A549 (cell line): ENCODE measurements around the gene CCDC116. TPM values are rescaled to one million over a fixed set of nuclear protein-coding genes. Genes with fewer than 3 reads are reported as not detected.
A peak's percentile ranks its signal among the peaks of the same experiment; 100 is the strongest.

Source experiments
- ATAC-seq, 2 experiments: fragments of 200-7000 bp in 1 of 2; fragments of >200 bp in 1 of 2; cut with Nextera tagmentation in 1 of 2; cut with Tn5 transposase in 1 of 2; 3 replicates each; pipeline versions ENCODE4 v1.8.0 to v1.9.1; 2018 to 2020; ENCODE audit warnings: mild to moderate bottlenecking in 1 of 2, moderate library complexity in 1 of 2
- CTCF ChIA-PET: fragments of 300-600 bp; sonication (Branson Sonifier 250); formaldehyde crosslinking; extraction: SDS; loops from one replicate; lab custom pipeline; 2021; ENCODE audit warnings: antibody characterized with exemption, inconsistent platforms; lab: Yijun Ruan, JAX
- POLR2A ChIA-PET: fragments of 350-600 bp; formaldehyde crosslinking; extraction: SDS; loops from one replicate; lab custom pipeline; 2021; ENCODE audit warnings: antibody characterized with exemption, inconsistent platforms; lab: Yijun Ruan, JAX
- DNase-seq, 2 experiments: peaks; one replicate each; pipeline versions ENCODE4 v3.0.0 to v3.0.0-alpha.2; 2011 to 2016; ENCODE audit warnings: low read depth in 1 of 2, low spot score in 1 of 2
- FAIRE-seq: peaks from 2 replicates; lab custom pipeline; 2011; peaks lifted over from hg19 to GRCh38; lab: Jason Lieb, UNC
- H3K27ac ChIP-seq, 2 experiments: fragments of >200 bp; sonication (Bioruptor Twin); formaldehyde crosslinking; 3 replicates each; pipeline ENCODE4 v1.5.1; 2016 to 2017
- H3K4me1 ChIP-seq: fragments of >200 bp; sonication (Bioruptor Twin); formaldehyde crosslinking; 3 replicates; pipeline ENCODE4 v1.6.1; 2016
- H3K4me2 ChIP-seq: fragments of >200 bp; sonication (Bioruptor Twin); formaldehyde crosslinking; 3 replicates; pipeline ENCODE4 v1.6.1; 2016
- H3K4me3 ChIP-seq: fragments of >200 bp; sonication (Bioruptor Twin); formaldehyde crosslinking; 3 replicates; pipeline ENCODE4 v1.5.1; 2016
- H3K9me3 ChIP-seq: fragments of >200 bp; sonication (Bioruptor Twin); formaldehyde crosslinking; 3 replicates; pipeline ENCODE4 v1.6.1; 2016
- CBX8 ChIP-seq: fragments of 200-600 bp; sonication (generic); IDR thresholded peaks from 2 replicates; pipeline ENCODE4 v1.6.1; 2016
- CEBPB ChIP-seq, 2 experiments: fragments of >200 bp in 1 of 2; sonication (Bioruptor Twin) in 1 of 2; formaldehyde crosslinking in 1 of 2; IDR thresholded peaks; 2 replicates each; pipeline ENCODE4 v1.6.1; 2012 to 2016
- CHD2 ChIP-seq: fragments of 150-350 bp; IDR thresholded peaks from 2 replicates; pipeline ENCODE4 v1.6.1; 2014; ENCODE audit warnings: low read length; ENCODE audit not compliant: partially characterized antibody
- CHD4 ChIP-seq: fragments of 200-600 bp; sonication (generic); IDR thresholded peaks from 2 replicates; pipeline ENCODE4 v1.6.1; 2016; ENCODE audit warnings: antibody characterized with exemption, mild to moderate bottlenecking, borderline replicate concordance
- E2F6 ChIP-seq: IDR thresholded peaks from 2 replicates; pipeline ENCODE4 v1.6.1; 2012; ENCODE audit warnings: low read depth, borderline replicate concordance
- EHMT2 ChIP-seq: fragments of 200-600 bp; sonication (generic); IDR thresholded peaks from 2 replicates; pipeline ENCODE4 v1.6.1; 2016; ENCODE audit warnings: antibody characterized with exemption, low read depth, mild to moderate bottlenecking, moderate library complexity
- ELK1 ChIP-seq: fragments of 150-350 bp; IDR thresholded peaks from 2 replicates; pipeline ENCODE4 v1.6.1; 2014; ENCODE audit warnings: low read depth, mild to moderate bottlenecking, low read length
- FOSB ChIP-seq: fragments of 250-450 bp; sonication (Bioruptor Pico); IDR thresholded peaks from 2 replicates; pipeline ENCODE4 v1.5.0; 2020; ENCODE audit warnings: mild to moderate bottlenecking, moderate library complexity
- FOXS1 ChIP-seq: fragments of 250-450 bp; sonication (Bioruptor Pico); IDR thresholded peaks from 2 replicates; pipeline ENCODE4 v1.5.0; 2020; ENCODE audit warnings: mild to moderate bottlenecking, moderate library complexity
- HDAC2 ChIP-seq: fragments of 200-600 bp; sonication (generic); IDR thresholded peaks from 2 replicates; pipeline ENCODE4 v1.6.1; 2016
- HEYL ChIP-seq: fragments of 250-450 bp; sonication (Bioruptor Pico); IDR thresholded peaks from 2 replicates; pipeline ENCODE4 v1.8.0; 2021; ENCODE audit warnings: mild to moderate bottlenecking, moderate library complexity
- HMGXB4 ChIP-seq: fragments of 250-450 bp; sonication (Bioruptor Pico); IDR thresholded peaks from 2 replicates; pipeline ENCODE4 v1.5.0; 2021; ENCODE audit warnings: mild to moderate bottlenecking, moderate library complexity, borderline replicate concordance
- KDM1A ChIP-seq: fragments of 200-600 bp; sonication (generic); IDR thresholded peaks from 2 replicates; pipeline ENCODE4 v1.6.1; 2016; ENCODE audit warnings: low read depth, mild to moderate bottlenecking
- MAX ChIP-seq: IDR thresholded peaks from 2 replicates; pipeline ENCODE4 v1.6.1; 2012
- MYC ChIP-seq: IDR thresholded peaks from 2 replicates; pipeline ENCODE4 v1.6.1; 2012; ENCODE audit warnings: mild to moderate bottlenecking, inconsistent platforms, low read length, improper control_type of control experiment, borderline replicate concordance
- NFE2L2 ChIP-seq: fragments of 150-350 bp; conservative IDR thresholded peaks from 2 replicates; pipeline ENCODE4 v1.6.1; 2014; ENCODE audit warnings: low read length
- PHF8 ChIP-seq: fragments of 200-600 bp; sonication (generic); IDR thresholded peaks from 2 replicates; pipeline ENCODE4 v1.6.1; 2016; ENCODE audit warnings: low read depth, mild to moderate bottlenecking, antibody characterized with exemption, moderate library complexity, borderline replicate concordance
- POLR2A ChIP-seq: IDR thresholded peaks from 2 replicates; pipeline ENCODE4 v1.6.1; 2012; ENCODE audit warnings: mild to moderate bottlenecking, low read length
- RCOR1 ChIP-seq: fragments of 150-350 bp; IDR thresholded peaks from 2 replicates; pipeline ENCODE4 v1.6.1; 2014; ENCODE audit warnings: antibody characterized with exemption, low read length, low read depth
- RFX5 ChIP-seq: fragments of 450-650 bp; IDR thresholded peaks from 2 replicates; pipeline ENCODE4 v1.7.1; 2014; ENCODE audit warnings: antibody characterized with exemption, mild to moderate bottlenecking, moderate library complexity
- TFCP2L1 ChIP-seq: fragments of 250-450 bp; sonication (Bioruptor Pico); IDR thresholded peaks from 2 replicates; pipeline ENCODE4 v1.5.0; 2021; ENCODE audit warnings: mild to moderate bottlenecking
- ZFP36 ChIP-seq: fragments of 450-650 bp; IDR thresholded peaks from 2 replicates; pipeline ENCODE4 v1.6.1; 2014; ENCODE audit warnings: borderline replicate concordance; ENCODE audit not compliant: partially characterized antibody
- ZSCAN20 ChIP-seq: fragments of 250-450 bp; sonication (Bioruptor Pico); IDR thresholded peaks from 2 replicates; pipeline ENCODE4 v1.8.0; 2022; ENCODE audit warnings: mild to moderate bottlenecking, moderate library complexity
- WGBS: methylation state at CpG from one replicate; pipeline ENCODE4 v1.1.6; 2017; ENCODE audit errors: missing lambda C conversion rate; 5-methylcytosine and 5-hydroxymethylcytosine counted together
- polyA plus RNA-seq, 4 experiments: library from polyadenylated mRNA; depleted of rRNA in 3 of 4; stranded (reverse); fragments of >200 nt; fragmentation: RNase III in 1 of 4; extraction: RNeasy Plus Mini Kit Qiagen cat#74134 plus additional on column Dnase treatment in 1 of 4; gene quantifications; 2 replicates in 3 of 4; 3 replicates in 1 of 4; pipeline ENCODE4 v1.2.3, GENCODE V29; 2011 to 2017

CCDC116 gene
- polyA plus RNA-seq, 2 of the 4 experiments (the other 2 are of a cell fraction) = 0.06 TPM; not detected in 1

GRCh38 chr22:21621025-21621424, 11.5 kb upstream of the CCDC116 start:
- POLR2A ChIA-PET = no interaction called here
- CTCF ChIA-PET = interaction anchor here (0.7 to 2.2 kb wide), 4 partner anchors 8 to 16 kb away, joined by 3 to 13 read pairs (median 4); partner anchors contain the start of gene YDJC
- H3K4me1 ChIP-seq = peaks cover 11% of the 10 kb centered on the region; the same call in 1 of the 3 replicates
- no peak for ATAC-seq
- TF ChIP-seq HEYL (no peak), ZFP36 (peak; percentile 59), CBX8 (no peak)
- H3K9me3 ChIP-seq = no peaks in the 10 kb centered on the region
- H3K4me2 ChIP-seq = no peak overlapping the region
- no peak overlapping the region for H3K27ac ChIP-seq
- 100% methylated on average over 1 of the region's 3 CpGs for WGBS
- DNase-seq = no peak
- FAIRE-seq = no peak
- no peak overlapping the region for H3K4me3 ChIP-seq

- no peak for TF ChIP-seq CHD4
- no peak for TF ChIP-seq EHMT2
- no peak for TF ChIP-seq KDM1A
- TF ChIP-seq E2F6 = no peak
- no peak for TF ChIP-seq MAX
- no peak for TF ChIP-seq CHD2
- TF ChIP-seq NFE2L2 = no peak
- no peak for TF ChIP-seq POLR2A
- no peak for TF ChIP-seq HDAC2
- no peak for TF ChIP-seq ELK1
- TF ChIP-seq CEBPB (IDR thresholded peaks at IDR 0.05) = no peak
- TF ChIP-seq ZSCAN20 (CRISPR knock-in tag) = no peak
- no peak for TF ChIP-seq FOSB
- no peak for TF ChIP-seq FOXS1 (CRISPR knock-in tag)
- TF ChIP-seq MYC = no peak
- TF ChIP-seq, all 56 proteins: peak for 0
- no peak for ATAC-seq
- H3K4me1 ChIP-seq = peaks cover 11% of the 10 kb centered on the region; the same call in 1 of the 3 replicates
- no peaks in the 10 kb centered on the region for H3K9me3 ChIP-seq
- no peak overlapping the region for H3K4me2 ChIP-seq
- 79% methylated on average over 12 of the region's 17 CpGs for WGBS
- no peak for FAIRE-seq
- POLR2A ChIA-PET = no interaction called here
- H3K4me3 ChIP-seq = no peak overlapping the region
- no peak for DNase-seq
- no peak overlapping the region for H3K27ac ChIP-seq
- CTCF ChIA-PET = interaction anchor here (1.2 to 2.8 kb wide), 5 partner anchors 12 to 23 kb away, joined by 3 to 11 read pairs (median 4); partner anchors contain the start of gene SDF2L1
Observed at GRCh38 chr22:21622011-21622918, 10.3 kb upstream of the CCDC116 start.

- POLR2A ChIA-PET = interaction anchor here (1.1 kb wide), 1 partner anchor 19 kb away, joined by 4 read pairs; the partner anchor contains the start of gene SDF2L1
- WGBS = 86% methylated on average over 21 of the region's 23 CpGs
- Histone ChIP-seq H3K4me1 (peaks cover 12% of the 10 kb centered on the region; the same call in 1 of the 3 replicates), H3K4me2 (no peak overlapping the region), H3K9me3 (no peaks in the 10 kb centered on the region), H3K27ac (no peak overlapping the region), H3K4me3 (no peak overlapping the region)
- no peak for TF ChIP-seq PHF8
- no peak for TF ChIP-seq HMGXB4 (CRISPR knock-in tag)
- no peak for TF ChIP-seq CHD4
- TF ChIP-seq RCOR1 = no peak
- no peak for TF ChIP-seq RFX5
- TF ChIP-seq ELK1 = no peak
- no peak for TF ChIP-seq TFCP2L1 (CRISPR knock-in tag)
- no peak for TF ChIP-seq EHMT2
- TF ChIP-seq CEBPB (IDR thresholded peaks at IDR 0.05) = no peak
- CTCF ChIA-PET = interaction anchor here (0.6 to 2.8 kb wide), 7 partner anchors 10 to 56 kb away, joined by 3 to 11 read pairs (median 3); partner anchors contain the start of gene SDF2L1
- FAIRE-seq (no peak), DNase-seq (no peak), ATAC-seq (no peak)
Observed at GRCh38 chr22:21622919-21623647, 9.5 kb upstream of the CCDC116 start.
